Lung (tissue), 12 donors: ENCODE results near the gene B3GNT2. TPM values are rescaled to one million over a fixed set of nuclear protein-coding genes. Genes with fewer than 3 reads are reported as not detected.

ENCODE experiments used
- ATAC-seq: fragments of 200-7000 bp; cut with Tn5 transposase; one replicate; pipeline ENCODE4 v1.9.1; 2020; ENCODE audit warnings: moderate number of reproducible peaks; ENCODE audit not compliant: insufficient read depth, low FRiP score
- DNase-seq, 3 donors: peaks; one replicate each; pipeline ENCODE4 v3.0.0-alpha.2; 2013 to 2017
- H3K27ac ChIP-seq, 2 donors: one replicate each; pipeline ENCODE4 v1.5.1; 2013; ENCODE audit warnings: mild to moderate bottlenecking in 2 of 2, moderate library complexity in 2 of 2, control low read depth in 1 of 2, inconsistent platforms in 1 of 2, low read depth in 1 of 2, low read length in 1 of 2
- H3K27me3 ChIP-seq, 3 donors: one replicate each; pipeline ENCODE4 v1.5.1; 2013; ENCODE audit warnings: low read length in 2 of 3; ENCODE audit not compliant: control insufficient read depth in 3 of 3, insufficient read depth in 3 of 3
- H3K36me3 ChIP-seq, 4 donors: one replicate each; pipeline ENCODE4 v1.5.1; 2013; ENCODE audit warnings: low read length in 4 of 4, mild to moderate bottlenecking in 1 of 4, moderate library complexity in 1 of 4; ENCODE audit not compliant: control insufficient read depth in 4 of 4, insufficient read depth in 4 of 4
- H3K4me1 ChIP-seq, 5 donors: one replicate each; pipeline ENCODE4 v1.5.1; 2013; ENCODE audit warnings: low read length in 5 of 5, mild to moderate bottlenecking in 2 of 5, moderate library complexity in 1 of 5; ENCODE audit not compliant: control insufficient read depth in 5 of 5, insufficient read depth in 5 of 5
- H3K4me3 ChIP-seq: one replicate; pipeline ENCODE4 v1.5.1; 2013; ENCODE audit warnings: mild to moderate bottlenecking, control low read depth, moderate library complexity
- H3K9ac ChIP-seq, 2 donors: one replicate each; pipeline ENCODE4 v1.5.1; 2013; ENCODE audit warnings: low read length in 2 of 2, control low read depth in 1 of 2; ENCODE audit not compliant: insufficient read depth in 1 of 2
- H3K9me3 ChIP-seq, 4 donors: one replicate each; pipeline ENCODE4 v1.5.1; 2013; ENCODE audit warnings: low read length in 3 of 4, mild to moderate bottlenecking in 1 of 4, moderate library complexity in 1 of 4; ENCODE audit not compliant: control insufficient read depth in 4 of 4, insufficient read depth in 3 of 4
- CTCF ChIP-seq: IDR thresholded peaks from 2 replicates; pipeline ENCODE4 v1.5.1; 2012; ENCODE audit warnings: mild to moderate bottlenecking; ENCODE audit errors: control extremely low read depth, extremely low read depth
- WGBS, 2 donors: extraction: QIAGEN DNeasy Blood & Tissue Kit; methylation state at CpG; one replicate each; pipeline ENCODE4 v1.1.7; 2013; 5-methylcytosine and 5-hydroxymethylcytosine counted together
- polyA plus RNA-seq, 2 donors: library from polyadenylated mRNA; stranded (reverse); fragments of 200-250 nt; gene quantifications; one replicate each; pipeline ENCODE4 v1.2.1, GENCODE V29; 2013
- total RNA-seq, 2 donors: library from RNA; depleted of rRNA in 1 of 2; stranded (reverse); fragments of >200 nt in 1 of 2; gene quantifications; one replicate each; pipeline ENCODE4 v1.2.1, GENCODE V29; 2014 to 2021
- donor health status: control.
- donor health status: control.
- donor health status: Bipolar disorder and iron deficiency.
- donor health status: healthy.
- donor health status: DM: yes; HTN: yes; CAD: no.

The B3GNT2 gene
- total and polyA plus RNA-seq, 4 donors, result 11.4 to 41.8 (median 25.4) TPM

GRCh38 chr2:62222674-62223073 is 26.8 kb downstream of the B3GNT2 start:
- H3K4me1 ChIP-seq, result peaks cover 0 to 13% (median 8%) of the 10 kb centered on the region in 5 donors
- no peak overlapping the region for H3K9ac ChIP-seq
- DNase-seq (no peak), ATAC-seq (no peak)
- TF ChIP-seq CTCF, result no peak
- peaks cover 3 to 13% (median 8%) of the 10 kb centered on the region in 4 donors for H3K36me3 ChIP-seq
- 80 to 82% methylated on average over 8 of the region's 8 CpGs for WGBS, 2 donors
- no peaks in the 10 kb centered on the region for H3K9me3 ChIP-seq
- H3K27me3 ChIP-seq, result no peaks in the 10 kb centered on the region
- H3K4me3 ChIP-seq, result no peak overlapping the region
- no peak overlapping the region for H3K27ac ChIP-seq

- TF ChIP-seq CTCF, result no peak
- Histone ChIP-seq H3K4me3 (no peak overlapping the region), H3K36me3 (peaks cover 3 to 13% (median 8%) of the 10 kb centered on the region in 4 donors), H3K9me3 (no peaks in the 10 kb centered on the region), H3K4me1 (peaks cover 0 to 8% (median 5%) of the 10 kb centered on the region in 5 donors), H3K27me3 (no peaks in the 10 kb centered on the region), H3K27ac (no peak overlapping the region), H3K9ac (no peak overlapping the region)
- WGBS, 2 donors, result 38 to 50% methylated on average over 1 of the region's 1 CpG
- DNase-seq, result no peak
- no peak for ATAC-seq
These were observed 29.1 kb downstream of the B3GNT2 start for GRCh38 chr2:62224976-62225375.

- H3K4me1 ChIP-seq, result peaks cover 0 to 8% (median 5%) of the 10 kb centered on the region in 5 donors
- no peak for ATAC-seq
- peaks cover 3 to 10% (median 7%) of the 10 kb centered on the region in 4 donors for H3K36me3 ChIP-seq
- no peak overlapping the region for H3K9ac ChIP-seq
- H3K9me3 ChIP-seq, result no peaks in the 10 kb centered on the region
- no peak for DNase-seq
- no peak for TF ChIP-seq CTCF
- H3K27ac ChIP-seq, result no peak overlapping the region
- whole genome bisulfite sequencing, 2 donors, result 72 to 73% methylated on average over 6 of the region's 6 CpGs
- H3K27me3 ChIP-seq, result no peaks in the 10 kb centered on the region
- no peak overlapping the region for H3K4me3 ChIP-seq
These were observed 31.6 kb downstream of the B3GNT2 start for GRCh38 chr2:62227386-62228075.
